K562 (cell line): ENCODE results near the gene IMMP1L. TPM values are rescaled to one million over a fixed set of nuclear protein-coding genes. Genes with fewer than 3 reads are reported as not detected.

Experiments used
- ATAC-seq: fragments of 200-7000 bp; cut with Tn5 transposase; 3 replicates; pipeline ENCODE4 v1.9.1; 2020; ENCODE audit warnings: moderate library complexity
- Bru-seq: library from RNA; stranded (reverse); fragments of 400-500 nt; gene quantifications from one replicate; lab custom pipeline; 2021; lab: Mats Ljungman, UMichigan
- BruChase-seq, 2 experiments: library from RNA; stranded (reverse); fragments of 400-500 nt; gene quantifications; one replicate each; lab custom pipeline; 2021; lab: Mats Ljungman, UMichigan
- BruUV-seq: library from RNA; stranded (reverse); fragments of 400-500 nt; replicated peaks from 2 replicates; lab custom pipeline; 2021; lab: Mats Ljungman, UMichigan
- CTCF ChIA-PET: fragments of 300-600 bp; formaldehyde crosslinking; extraction: SDS; loops from one replicate; lab custom pipeline; 2021; ENCODE audit warnings: low intra/inter-chr PET ratio; lab: Yijun Ruan, JAX
- POLR2A ChIA-PET: fragments of 300-600, 350-650 bp; sonication (Branson Sonifier 250); formaldehyde crosslinking; extraction: SDS; loops from one replicate; lab custom pipeline; 2021; ENCODE audit warnings: antibody characterized with exemption, inconsistent platforms; lab: Yijun Ruan, JAX
- DNase-seq, 4 experiments: peaks; one replicate each; pipeline versions ENCODE4 v3.0.0 to v3.0.0-alpha.2; 2011 to 2018; ENCODE audit warnings: low spot score in 3 of 4, mixed read lengths in 3 of 4; ENCODE audit errors: extremely low read depth in 1 of 4
- FAIRE-seq: peaks from 2 replicates; lab custom pipeline; 2011; peaks lifted over from hg19 to GRCh38; lab: Jason Lieb, UNC
- H2AFZ ChIP-seq: 2 replicates; pipeline ENCODE4 v1.6.0; 2011; ENCODE audit warnings: low read depth, low read length, control low read depth, inconsistent platforms
- H3K27ac ChIP-seq: fragments of 200-600 bp; 3 replicates; pipeline ENCODE4 v1.8.0; 2011; ENCODE audit warnings: low read depth, mild to moderate bottlenecking, control low read depth, inconsistent platforms, low read length, moderate library complexity, mixed read lengths; ENCODE audit errors: extremely low read depth
- H3K27me3 ChIP-seq, 2 experiments: fragments of 300-600 bp in 1 of 2; 2 replicates in 1 of 2; 3 replicates in 1 of 2; pipeline versions ENCODE4 v1.6.0 to v1.8.0; 2011; ENCODE audit warnings: inconsistent platforms in 2 of 2, low read length in 2 of 2, mild to moderate bottlenecking in 1 of 2, mixed read lengths in 1 of 2, moderate library complexity in 1 of 2; ENCODE audit not compliant: control insufficient read depth in 2 of 2, insufficient read depth in 2 of 2
- H3K36me3 ChIP-seq: fragments of 300-600 bp; 3 replicates; pipeline ENCODE4 v1.8.0; 2011; ENCODE audit warnings: mild to moderate bottlenecking, low read length, inconsistent platforms; ENCODE audit not compliant: control insufficient read depth, insufficient read depth
- H3K4me1 ChIP-seq, 2 experiments: fragments of 200-600 bp in 1 of 2; replicated peaks in 1 of 2; 2 replicates in 1 of 2; 3 replicates in 1 of 2; pipeline versions ENCODE4 v1.5.1 to v1.8.0; 2011; ENCODE audit warnings: inconsistent platforms in 2 of 2, low read length in 2 of 2, mild to moderate bottlenecking in 1 of 2, mixed read lengths in 1 of 2, moderate library complexity in 1 of 2; ENCODE audit not compliant: control insufficient read depth in 2 of 2, insufficient read depth in 2 of 2
- H3K4me2 ChIP-seq: 2 replicates; pipeline ENCODE4 v1.6.1; 2011; ENCODE audit warnings: low read length, control low read depth, inconsistent platforms, mixed read lengths; ENCODE audit not compliant: insufficient read depth
- H3K4me3 ChIP-seq: fragments of 200-600 bp; sonication (generic), shearing (Covaris generic); 2 replicates; pipeline ENCODE4 v1.5.1; 2016; ENCODE audit warnings: control low read depth, inconsistent platforms
- H3K79me2 ChIP-seq: fragments of 200-600 bp; 3 replicates; pipeline ENCODE4 v1.8.0; 2011; ENCODE audit warnings: low read length, inconsistent platforms; ENCODE audit not compliant: control insufficient read depth, insufficient read depth
- H3K9ac ChIP-seq, 2 experiments: 2 replicates each; pipeline versions ENCODE4 v1.6.0 to v1.6.1; 2011; ENCODE audit warnings: low read depth in 2 of 2, low read length in 2 of 2, control low read depth in 1 of 2, inconsistent platforms in 1 of 2, mild to moderate bottlenecking in 1 of 2, mixed read lengths in 1 of 2; ENCODE audit not compliant: insufficient read depth in 1 of 2
- H3K9me1 ChIP-seq: one replicate; pipeline ENCODE4 v1.6.0; 2011; ENCODE audit warnings: inconsistent platforms, mild to moderate bottlenecking, low read length, moderate library complexity; ENCODE audit not compliant: control insufficient read depth, insufficient read depth
- H3K9me3 ChIP-seq: replicated peaks from 2 replicates; pipeline ENCODE4 v1.5.1; 2011; ENCODE audit warnings: low read depth, low read length, inconsistent platforms; ENCODE audit not compliant: control insufficient read depth, insufficient read depth
- H4K20me1 ChIP-seq: replicated peaks from 2 replicates; pipeline ENCODE4 v1.6.1; 2011; ENCODE audit warnings: low read length, inconsistent platforms, mixed read lengths; ENCODE audit not compliant: control insufficient read depth, insufficient read depth
- CBFA2T3 ChIP-seq: fragments of 450-650 bp; IDR thresholded peaks from 2 replicates; pipeline ENCODE4 v1.6.1; 2017
- RFX5 ChIP-seq: IDR thresholded peaks from 2 replicates; pipeline ENCODE4 v1.6.1; 2011; ENCODE audit warnings: low read depth, mild to moderate bottlenecking, improper control_type of control experiment, low read length
- SAFB2 ChIP-seq: fragments of 200-400 bp; formaldehyde crosslinking; IDR thresholded peaks from 2 replicates; pipeline ENCODE4 v1.6.1; 2018; ENCODE audit warnings: borderline replicate concordance, low read length, low read depth, moderate library complexity; ENCODE audit not compliant: severe bottlenecking
- SMARCB1 ChIP-seq: IDR thresholded peaks from 2 replicates; pipeline ENCODE4 v1.6.1; 2011; ENCODE audit warnings: improper control_type of control experiment, low read depth; ENCODE audit not compliant: insufficient read length
- TAF1 ChIP-seq: IDR thresholded peaks from 2 replicates; pipeline ENCODE4 v1.6.1; 2011; ENCODE audit warnings: mild to moderate bottlenecking, low read length, moderate library complexity; ENCODE audit not compliant: insufficient read depth, control insufficient read depth, severe bottlenecking; ENCODE audit errors: extremely low read depth
- TAL1 ChIP-seq: fragments of 450-650 bp; IDR thresholded peaks from 2 replicates; pipeline ENCODE4 v1.6.1; 2016; ENCODE audit warnings: mild to moderate bottlenecking
- ZNF133 ChIP-seq: fragments of 250-450 bp; sonication (Bioruptor Pico); IDR thresholded peaks from 2 replicates; pipeline ENCODE4 v1.4.0; 2020; ENCODE audit warnings: mild to moderate bottlenecking
- WGBS: fragments of 100-300 bp; shearing (Covaris generic); methylation state at CpG from one replicate; pipeline ENCODE4 v1.1.6; 2016; ENCODE audit warnings: low coverage, mixed read lengths; ENCODE audit not compliant: insufficient coverage; ENCODE audit errors: missing lambda C conversion rate; 5-methylcytosine and 5-hydroxymethylcytosine counted together
- in situ Hi-C: fragments of 300-500 bp; cut with MboI; formaldehyde crosslinking; loops from 4 replicates; pipeline ENCODE4 v1.15.0; 2018; ENCODE audit warnings: inconsistent platforms, mixed read lengths
- intact Hi-C: fragments of 100-400 bp; cut with micrococcal nuclease; formaldehyde crosslinking; loops from 2 replicates; pipeline ENCODE4 v1.14.2; 2022
- long read RNA-seq, 3 experiments: library from polyadenylated mRNA in 2 of 3; library from RNA in 1 of 3; unstranded in 2 of 3; stranded (forward) in 1 of 3; transcript quantifications; one replicate each; pipeline ENCODE4 v2.0.0, GENCODE V29; 2019 to 2022
- polyA minus RNA-seq, 3 experiments: library from RNA; depleted of rRNA, polyadenylated mRNA; stranded (reverse); fragments of >200 nt; gene quantifications; 2 replicates each; pipeline ENCODE4 v1.2.3, GENCODE V29; 2011
- polyA plus RNA-seq, 8 experiments: library from polyadenylated mRNA; depleted of rRNA in 4 of 8; stranded (reverse) in 5 of 8; unstranded in 3 of 8; fragments of >200 nt; fragmentation: Nextera tagmentation in 2 of 8; fragmentation: Illumina TruSeq in 1 of 8; extraction: Ambion mirVana in 2 of 8; extraction: Trizol in 1 of 8; gene quantifications; 2 replicates each; pipeline versions ENCODE4 v1.2.1 to v1.2.3, GENCODE V29; 2011 to 2014; ENCODE audit warnings: inconsistent platforms in 1 of 8, missing spikeins in 1 of 8
- total RNA-seq, 7 experiments: library from RNA; depleted of rRNA in 6 of 7; stranded (reverse); fragments of >200 nt in 6 of 7; fragmentation: Illumina TruSeq in 2 of 7; extraction: Trizol in 2 of 7; gene quantifications; 2 replicates each; pipeline versions ENCODE4 v1.2.1 to v1.2.3, GENCODE V29; 2011 to 2021; ENCODE audit warnings: low replicate concordance in 1 of 7
- TF ChIP-seq, protein P1 (sequence below), 2 experiments: fragments of 450-650 bp in 1 of 2; IDR thresholded peaks; 2 replicates each; pipeline ENCODE4 v1.6.1; 2011 to 2017; ENCODE audit warnings: low read depth in 2 of 2, antibody characterized with exemption in 1 of 2, borderline replicate concordance in 1 of 2, low read length in 1 of 2, mild to moderate bottlenecking in 1 of 2, mixed read lengths in 1 of 2; ENCODE audit not compliant: control insufficient read depth in 1 of 2
- TF ChIP-seq, protein P2 (sequence below), 2 experiments: fragments of 450-650 bp; IDR thresholded peaks; 2 replicates each; pipeline ENCODE4 v1.6.1; 2016

Gene IMMP1L, protein sequence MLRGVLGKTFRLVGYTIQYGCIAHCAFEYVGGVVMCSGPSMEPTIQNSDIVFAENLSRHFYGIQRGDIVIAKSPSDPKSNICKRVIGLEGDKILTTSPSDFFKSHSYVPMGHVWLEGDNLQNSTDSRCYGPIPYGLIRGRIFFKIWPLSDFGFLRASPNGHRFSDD
- 22.8 and 75.8 TPM in 2 replicates for total RNA-seq (2011; cell fraction: chromatin; rRNA removed; ENCODE audit: low replicate concordance)
- total RNA-seq (2011; cell fraction: nucleolus; rRNA removed), result 14.7 and 32.1 TPM in 2 replicates
- 44.4 and 85.9 TPM in 2 replicates for total RNA-seq (2011; cell fraction: nucleoplasm; rRNA removed)
- total RNA-seq (2014; rRNA removed) (50.2 and 84.0 TPM in 2 replicates), total RNA-seq (2014; rRNA removed; fragmentation: Illumina TruSeq; extraction: Trizol) (102 and 169 TPM in 2 replicates), total RNA-seq (2015; rRNA removed; fragmentation: Illumina TruSeq; extraction: Trizol) (197 and 202 TPM in 2 replicates), total RNA-seq (2021) (56.0 and 62.3 TPM in 2 replicates), polyA plus RNA-seq (2011; rRNA removed) (63.2 and 92.2 TPM in 2 replicates), polyA plus RNA-seq (2014; fragmentation: Illumina TruSeq; extraction: Trizol) (63.5 and 74.3 TPM in 2 replicates), polyA plus RNA-seq (2014; fragmentation: Nextera tagmentation; extraction: Ambion mirVana) (100 to 1,000 TPM; 179 to 214 TPM), polyA plus RNA-seq (2014; rRNA removed) (170 and 245 TPM in 2 replicates), polyA minus RNA-seq (2011; rRNA and poly(A)+ RNA removed) (50.0 and 53.8 TPM in 2 replicates), Bru-seq, nascent RNA (percentile 86 among the genes with signal in this experiment), BruChase-seq, experiment 1, labeled RNA remaining after a 2-hour chase (percentile 92 among the genes with signal in this experiment), BruChase-seq, experiment 2, labeled RNA remaining after a 6-hour chase (percentile 89 among the genes with signal in this experiment)
- 30.3 and 64.9 TPM in 2 replicates for polyA plus RNA-seq (2011; cell fraction: cytosol; rRNA removed)
- 28.0 and 50.0 TPM in 2 replicates for polyA plus RNA-seq (2011; cell fraction: nucleus; rRNA removed)
- polyA plus RNA-seq (2012), result 61.9 and 88.4 TPM in 2 replicates
- polyA minus RNA-seq (2011; cell fraction: cytosol; rRNA and poly(A)+ RNA removed), result 9.6 and 44.7 TPM in 2 replicates
- 30.7 and 56.2 TPM in 2 replicates for polyA minus RNA-seq (2011; cell fraction: nucleus; rRNA and poly(A)+ RNA removed)
- long read RNA-seq, experiment 1, transcript IMMP1L-213 (3 exons, 314 nt), result major isoform, 7 of 71 reads
- long read RNA-seq, experiment 1, partial matches to known transcripts, result 2 of 71 reads
- long read RNA-seq, experiment 1, other reads (novel, unspliced or antisense), result 53 of 71 reads
- long read RNA-seq, experiment 2, partial matches to known transcripts, result 1 of 34 reads
- long read RNA-seq, experiment 2, other reads (novel, unspliced or antisense), result 25 of 34 reads
- long read RNA-seq, experiment 3, partial matches to known transcripts, result 1 of 24 reads
- long read RNA-seq, experiment 3, other reads (novel, unspliced or antisense), result 11 of 24 reads

DNA sequence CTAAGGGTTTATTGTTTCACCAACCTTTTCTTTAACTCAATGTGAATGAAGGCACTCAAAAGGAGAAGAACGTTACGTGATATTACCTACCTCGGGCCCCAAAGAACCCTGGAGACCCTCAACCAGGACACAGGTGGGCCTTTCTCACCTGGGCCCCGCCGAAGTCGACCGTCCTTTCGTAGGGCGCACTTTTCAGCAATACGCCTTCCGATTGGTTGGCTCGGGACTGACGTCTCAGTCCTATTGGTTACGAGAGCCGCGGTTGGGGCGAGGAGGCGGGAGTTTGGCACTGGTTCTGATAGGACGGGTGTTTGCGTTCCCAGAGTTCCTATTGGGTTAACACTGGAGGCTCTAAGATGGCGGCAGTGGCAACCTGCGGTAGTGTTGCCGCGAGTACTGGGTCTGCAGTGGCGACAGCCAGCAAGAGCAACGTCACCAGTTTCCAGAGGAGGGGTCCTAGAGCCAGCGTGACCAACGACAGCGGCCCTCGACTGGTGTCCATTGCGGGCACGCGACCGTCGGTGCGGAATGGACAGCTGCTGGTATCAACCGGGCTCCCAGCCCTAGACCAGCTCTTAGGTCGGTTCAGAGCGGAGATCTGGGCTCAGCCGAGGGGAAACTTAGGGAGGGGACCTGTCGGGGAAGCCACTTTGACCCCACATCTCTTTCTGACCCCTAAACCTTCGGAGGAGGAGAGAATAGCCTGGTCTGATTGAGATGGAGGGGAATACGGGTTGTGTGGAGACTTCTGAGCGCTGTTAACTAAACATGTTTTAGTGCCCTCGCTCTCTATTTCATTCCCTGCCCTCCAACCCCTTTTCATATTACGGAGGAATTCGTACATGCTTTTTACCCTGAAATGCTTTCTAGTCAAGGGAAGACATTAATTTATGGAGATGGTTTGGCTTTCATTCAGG is at the start of gene IMMP1L, which contains the start of gene ELP4:
Gene IMMP1L, minus strand, starts transcription at position 194 of the 917 bp plus-strand sequence. CDS start 46,346 bp downstream, outside the sequence.
Gene ELP4, plus strand, starts transcription at position 339 of the 917 bp plus-strand sequence. Its CDS starts 18 bp downstream, at position 357.
- no peaks in the 10 kb centered on the region for H3K9me3 ChIP-seq
- peaks cover 17% of the 10 kb centered on the region; the same call in 2 of the 3 replicates for H3K36me3 ChIP-seq
- ATAC-seq (peak; percentile 95), DNase-seq (peak; percentile 96 to 99 (median 97)), FAIRE-seq (peak; percentile 95)
- H3K27ac ChIP-seq, result peak within 1 kb of the TSS; percentile 93
- H3K79me2 ChIP-seq, result peaks cover 97% of the 10 kb centered on the region
- in situ Hi-C loops, result no loop called here
- H3K9me1 ChIP-seq, result no peaks in the 10 kb centered on the region
- CTCF ChIA-PET, result no interaction called here
- peak within 1 kb of the TSS; percentile 94 for H3K4me3 ChIP-seq
- WGBS, result under 1% methylated on average over 47 of the region's 47 CpGs
- H4K20me1 ChIP-seq, result peaks cover 5% of the 10 kb centered on the region; the same call in 1 of the 2 replicates
- POLR2A ChIA-PET, result interaction anchor here (0.8 to 1.0 kb wide), 2 partner anchors 15 to 17 kb away, joined by 3 to 5 read pairs; no protein-coding TSS in a partner anchor
- BruUV-seq, result TSS peak; percentile 59
- intact Hi-C loops, result loop anchor here (10.0 kb wide), 1 partner anchor 305 kb away; the partner anchor contains the start of gene PAX6
- peak within 1 kb of the TSS; percentile 93 for H3K4me2 ChIP-seq
- H3K9ac ChIP-seq, result peak within 1 kb of the TSS; percentile 93 to 97
- no peaks in the 10 kb centered on the region for H3K27me3 ChIP-seq
- H3K4me1 ChIP-seq, result peaks cover 0 to 6% of the 10 kb centered on the region in 2 experiments; a peak in 1 of 5 replicates
- peak within 1 kb of the TSS; percentile 92 for H2AFZ ChIP-seq
- TF ChIP-seq TAL1, result no peak
- TF ChIP-seq SAFB2, result no peak
- TF ChIP-seq ZNF133 (CRISPR knock-in tag), result no peak
- TF ChIP-seq, protein P1, sequence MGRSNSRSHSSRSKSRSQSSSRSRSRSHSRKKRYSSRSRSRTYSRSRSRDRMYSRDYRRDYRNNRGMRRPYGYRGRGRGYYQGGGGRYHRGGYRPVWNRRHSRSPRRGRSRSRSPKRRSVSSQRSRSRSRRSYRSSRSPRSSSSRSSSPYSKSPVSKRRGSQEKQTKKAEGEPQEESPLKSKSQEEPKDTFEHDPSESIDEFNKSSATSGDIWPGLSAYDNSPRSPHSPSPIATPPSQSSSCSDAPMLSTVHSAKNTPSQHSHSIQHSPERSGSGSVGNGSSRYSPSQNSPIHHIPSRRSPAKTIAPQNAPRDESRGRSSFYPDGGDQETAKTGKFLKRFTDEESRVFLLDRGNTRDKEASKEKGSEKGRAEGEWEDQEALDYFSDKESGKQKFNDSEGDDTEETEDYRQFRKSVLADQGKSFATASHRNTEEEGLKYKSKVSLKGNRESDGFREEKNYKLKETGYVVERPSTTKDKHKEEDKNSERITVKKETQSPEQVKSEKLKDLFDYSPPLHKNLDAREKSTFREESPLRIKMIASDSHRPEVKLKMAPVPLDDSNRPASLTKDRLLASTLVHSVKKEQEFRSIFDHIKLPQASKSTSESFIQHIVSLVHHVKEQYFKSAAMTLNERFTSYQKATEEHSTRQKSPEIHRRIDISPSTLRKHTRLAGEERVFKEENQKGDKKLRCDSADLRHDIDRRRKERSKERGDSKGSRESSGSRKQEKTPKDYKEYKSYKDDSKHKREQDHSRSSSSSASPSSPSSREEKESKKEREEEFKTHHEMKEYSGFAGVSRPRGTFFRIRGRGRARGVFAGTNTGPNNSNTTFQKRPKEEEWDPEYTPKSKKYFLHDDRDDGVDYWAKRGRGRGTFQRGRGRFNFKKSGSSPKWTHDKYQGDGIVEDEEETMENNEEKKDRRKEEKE (IDR thresholded peaks at IDR 0.05; ENCODE audit: borderline replicate concordance in 1 of 2, control insufficient read depth in 1 of 2, low read depth in 2 of 2, low read length in 1 of 2), result 0 out of 4 replicates have a peak, but pooled peaks of 1 of the 2 experiments have one; percentile 10
- TF ChIP-seq RFX5, result 0 out of 2 replicates have a peak, but pooled peaks have one; percentile 20
- no peak for TF ChIP-seq CBFA2T3
- TF ChIP-seq, protein P2, sequence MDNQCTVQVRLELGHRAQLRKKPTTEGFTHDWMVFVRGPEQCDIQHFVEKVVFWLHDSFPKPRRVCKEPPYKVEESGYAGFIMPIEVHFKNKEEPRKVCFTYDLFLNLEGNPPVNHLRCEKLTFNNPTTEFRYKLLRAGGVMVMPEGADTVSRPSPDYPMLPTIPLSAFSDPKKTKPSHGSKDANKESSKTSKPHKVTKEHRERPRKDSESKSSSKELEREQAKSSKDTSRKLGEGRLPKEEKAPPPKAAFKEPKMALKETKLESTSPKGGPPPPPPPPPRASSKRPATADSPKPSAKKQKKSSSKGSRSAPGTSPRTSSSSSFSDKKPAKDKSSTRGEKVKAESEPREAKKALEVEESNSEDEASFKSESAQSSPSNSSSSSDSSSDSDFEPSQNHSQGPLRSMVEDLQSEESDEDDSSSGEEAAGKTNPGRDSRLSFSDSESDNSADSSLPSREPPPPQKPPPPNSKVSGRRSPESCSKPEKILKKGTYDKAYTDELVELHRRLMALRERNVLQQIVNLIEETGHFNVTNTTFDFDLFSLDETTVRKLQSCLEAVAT (IDR thresholded peaks at IDR 0.05), result peak; percentile 47 to 82; a peak in 3 of 4 replicates
- peak; percentile 97 for TF ChIP-seq TAF1
- no peak for TF ChIP-seq SMARCB1
